ENCODE data around the gene TMEM203. TPM values are rescaled to one million over a fixed set of nuclear protein-coding genes. Genes with fewer than 3 reads are reported as not detected.

The TMEM203 gene
- total and polyA plus RNA-seq, 2 of the 13 experiments (the other 11 are each of a cell fraction or from before 2014, with no cell fraction given), result 23.4 to 36.7 TPM

DNA sequence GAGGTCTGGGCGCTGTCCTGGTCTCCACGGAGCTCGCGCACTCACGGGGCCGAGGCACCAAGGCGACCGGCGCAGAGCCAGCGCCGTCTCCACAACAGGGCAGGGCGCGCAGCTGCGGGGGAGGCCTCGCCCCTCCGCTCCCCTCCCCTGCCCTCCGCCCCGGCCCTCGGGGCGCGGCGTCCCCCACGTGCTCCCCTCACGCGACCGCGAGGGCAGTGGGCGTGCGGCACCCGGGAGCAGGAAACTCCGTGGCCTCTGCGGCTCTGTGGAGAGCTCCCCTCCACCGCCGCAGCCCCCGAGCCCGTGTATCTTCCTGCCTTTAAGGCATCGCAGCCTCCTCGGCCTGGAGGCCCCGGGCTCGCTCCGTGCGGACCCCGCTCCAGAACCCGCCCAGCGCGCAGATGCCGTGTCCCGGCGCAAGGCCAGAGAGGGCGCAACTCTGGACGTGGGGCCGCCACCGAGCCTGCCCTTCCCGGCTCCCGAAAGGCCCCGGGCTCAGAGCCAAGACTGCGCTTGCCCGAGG, 34.9 kb upstream of the TMEM203 start (continued):
- TF ChIP-seq LBX2 (CRISPR knock-in tag; IDR thresholded peaks at IDR 0.05; ENCODE audit: borderline replicate concordance) (peak; percentile 66; the same call in 1 of the 2 replicates), XBP1 (CRISPR knock-in tag; IDR thresholded peaks at IDR 0.05) (no peak), SOX13 (IDR thresholded peaks at IDR 0.05) (no peak), SOX13 (CRISPR knock-in tag; conservative IDR thresholded peaks at IDR 0.05 in 1 of 2, IDR thresholded peaks at IDR 0.05 in 1 of 2) (no peak; a peak in 1 of 4 replicates), RELA (CRISPR knock-in tag; IDR thresholded peaks at IDR 0.05) (no peak), SNAPC2 (CRISPR knock-in tag; IDR thresholded peaks at IDR 0.05) (no peak), STAG1 (CRISPR knock-in tag; IDR thresholded peaks at IDR 0.05) (0 out of 2 replicates have a peak, but pooled peaks have one; percentile 10), AGO1 (IDR thresholded peaks at IDR 0.05; ENCODE audit: low read depth, low read length, poor library complexity, severe bottlenecking) (no peak), RFX1 (IDR thresholded peaks at IDR 0.05) (no peak), ZNF772 (CRISPR knock-in tag; IDR thresholded peaks at IDR 0.05) (peak; percentile 81; the same call in 1 of the 2 replicates), SRY (CRISPR knock-in tag; IDR thresholded peaks at IDR 0.05) (peak; percentile 85; the same call in 1 of the 2 replicates), ARHGAP35 (CRISPR knock-in tag; IDR thresholded peaks at IDR 0.05; ENCODE audit: borderline replicate concordance) (peak; percentile 97), AKAP8 (CRISPR knock-in tag; IDR thresholded peaks at IDR 0.05) (peak; percentile 81), ARID3A (IDR thresholded peaks at IDR 0.05; ENCODE audit: low read depth, low read length) (no peak), PHF8 (CRISPR knock-in tag; IDR thresholded peaks at IDR 0.05) (peak; percentile 84), CREM (IDR thresholded peaks at IDR 0.05) (no peak), CREM (CRISPR knock-in tag; IDR thresholded peaks at IDR 0.05) (no peak), CBFB (CRISPR knock-in tag; IDR thresholded peaks at IDR 0.05) (peak; percentile 67; the same call in 1 of the 2 replicates), NFAT5 (CRISPR knock-in tag; IDR thresholded peaks at IDR 0.05) (no peak; the same call in 1 of the 2 replicates)
- TF ChIP-seq, protein P1, sequence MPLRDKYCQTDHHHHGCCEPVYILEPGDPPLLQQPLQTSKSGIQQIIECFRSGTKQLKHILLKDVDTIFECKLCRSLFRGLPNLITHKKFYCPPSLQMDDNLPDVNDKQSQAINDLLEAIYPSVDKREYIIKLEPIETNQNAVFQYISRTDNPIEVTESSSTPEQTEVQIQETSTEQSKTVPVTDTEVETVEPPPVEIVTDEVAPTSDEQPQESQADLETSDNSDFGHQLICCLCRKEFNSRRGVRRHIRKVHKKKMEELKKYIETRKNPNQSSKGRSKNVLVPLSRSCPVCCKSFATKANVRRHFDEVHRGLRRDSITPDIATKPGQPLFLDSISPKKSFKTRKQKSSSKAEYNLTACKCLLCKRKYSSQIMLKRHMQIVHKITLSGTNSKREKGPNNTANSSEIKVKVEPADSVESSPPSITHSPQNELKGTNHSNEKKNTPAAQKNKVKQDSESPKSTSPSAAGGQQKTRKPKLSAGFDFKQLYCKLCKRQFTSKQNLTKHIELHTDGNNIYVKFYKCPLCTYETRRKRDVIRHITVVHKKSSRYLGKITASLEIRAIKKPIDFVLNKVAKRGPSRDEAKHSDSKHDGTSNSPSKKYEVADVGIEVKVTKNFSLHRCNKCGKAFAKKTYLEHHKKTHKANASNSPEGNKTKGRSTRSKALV (CRISPR knock-in tag; IDR thresholded peaks at IDR 0.05), result peak; percentile 89
- TF ChIP-seq, protein P2, sequence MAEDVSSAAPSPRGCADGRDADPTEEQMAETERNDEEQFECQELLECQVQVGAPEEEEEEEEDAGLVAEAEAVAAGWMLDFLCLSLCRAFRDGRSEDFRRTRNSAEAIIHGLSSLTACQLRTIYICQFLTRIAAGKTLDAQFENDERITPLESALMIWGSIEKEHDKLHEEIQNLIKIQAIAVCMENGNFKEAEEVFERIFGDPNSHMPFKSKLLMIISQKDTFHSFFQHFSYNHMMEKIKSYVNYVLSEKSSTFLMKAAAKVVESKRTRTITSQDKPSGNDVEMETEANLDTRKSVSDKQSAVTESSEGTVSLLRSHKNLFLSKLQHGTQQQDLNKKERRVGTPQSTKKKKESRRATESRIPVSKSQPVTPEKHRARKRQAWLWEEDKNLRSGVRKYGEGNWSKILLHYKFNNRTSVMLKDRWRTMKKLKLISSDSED (CRISPR knock-in tag; IDR thresholded peaks at IDR 0.05), result no peak
